GM21381 (cell line): Measurements from ENCODE around the gene GUCA1A.

Experiments used
- ATAC-seq: cut with Tn5 transposase; IDR thresholded peaks from one replicate; pipeline ENCODE4 v1.9.1; 2021; ENCODE audit warnings: mild to moderate bottlenecking, moderate library complexity; ENCODE audit not compliant: unreplicated experiment

GUCA1A gene

GRCh38 chr6:42173101-42173500 is at the start of gene GUCA1A:
Gene GUCA1A (plus strand): TSS chr6:42173364. CDS start chr6:42173614, 250 bp downstream.
- no peak for ATAC-seq

- no peak for ATAC-seq
Measured at GRCh38 chr6:42123379-42124103, 49.6 kb upstream of the GUCA1A start.

GRCh38 chr6:42124223-42124836 is 48.8 kb upstream of the GUCA1A start:
- ATAC-seq = no peak

GRCh38 chr6:42125231-42125630 is 47.9 kb upstream of the GUCA1A start:
- no peak for ATAC-seq

GRCh38 chr6:42125663-42126062 is 47.5 kb upstream of the GUCA1A start:
- ATAC-seq = no peak

GRCh38 chr6:42128460-42129359 is 44.5 kb upstream of the GUCA1A start:
- ATAC-seq = no peak

- ATAC-seq = no peak
Measured at GRCh38 chr6:42129360-42129676, 43.8 kb upstream of the GUCA1A start.

- ATAC-seq = no peak
Measured at GRCh38 chr6:42131531-42131930, 41.6 kb upstream of the GUCA1A start.

GRCh38 chr6:42133926-42134325 is 39.2 kb upstream of the GUCA1A start:
- ATAC-seq = no peak

- no peak for ATAC-seq
Measured at GRCh38 chr6:42135161-42135560, 38.0 kb upstream of the GUCA1A start.

- ATAC-seq = no peak
Measured at GRCh38 chr6:42135722-42136121, 37.4 kb upstream of the GUCA1A start.

GRCh38 chr6:42136508-42137193 is 36.5 kb upstream of the GUCA1A start:
- ATAC-seq = no peak

- no peak for ATAC-seq
Measured at GRCh38 chr6:42137194-42137753, 35.9 kb upstream of the GUCA1A start.

- no peak for ATAC-seq
Measured at GRCh38 chr6:42138190-42138589, 35.0 kb upstream of the GUCA1A start.

GRCh38 chr6:42138630-42139619 is 34.2 kb upstream of the GUCA1A start:
- ATAC-seq = no peak

- ATAC-seq = no peak
Measured at GRCh38 chr6:42140032-42140431, 33.1 kb upstream of the GUCA1A start.

GRCh38 chr6:42140756-42141602 is 32.2 kb upstream of the GUCA1A start:
- ATAC-seq = no peak

GRCh38 chr6:42141603-42142117 is 31.5 kb upstream of the GUCA1A start:
- ATAC-seq = no peak
